NCI-H748 (cell line): Measurements from ENCODE around the gene HECTD4.
"Not testable (repeated sequence)": the region's sequence is repeated elsewhere in the genome, so short reads cannot be mapped to it uniquely, and the experiment has no call there.

Experiments
- DNase-seq: peaks from one replicate; lab custom pipeline; 2025; ENCODE audit not compliant: unreplicated experiment; lab: John Stamatoyannopoulos, UW

HECTD4 gene

GRCh38 chr12:112406519-112407488, 24.6 kb upstream of the HECTD4 start:
- no peak for DNase-seq

- DNase-seq = no peak
Observed at GRCh38 chr12:112401903-112402498, 19.8 kb upstream of the HECTD4 start.

DNA sequence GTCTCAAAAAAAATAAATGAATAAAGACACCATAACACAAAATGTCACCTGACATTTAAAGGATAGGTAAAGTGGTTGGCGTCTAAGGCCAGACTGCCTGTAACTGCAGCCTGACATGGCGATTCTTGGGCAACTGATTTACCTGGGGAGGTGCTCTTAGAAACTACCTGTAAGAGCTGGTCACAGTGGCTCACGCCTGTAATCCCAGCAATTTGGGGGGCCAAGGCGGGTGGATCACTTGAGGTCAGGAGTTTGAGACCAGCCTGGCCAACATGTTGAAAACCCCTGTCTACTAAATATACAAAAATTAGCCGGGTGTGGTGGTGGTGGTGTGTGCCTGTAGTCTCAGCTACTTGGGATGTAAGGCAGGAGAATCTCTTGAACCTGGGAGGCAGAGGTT, 18.8 kb upstream of the HECTD4 start:
- DNase-seq = no peak

GRCh38 chr12:112393328-112393727, 11.1 kb upstream of the HECTD4 start:
- peak; percentile 5 for DNase-seq

DNA sequence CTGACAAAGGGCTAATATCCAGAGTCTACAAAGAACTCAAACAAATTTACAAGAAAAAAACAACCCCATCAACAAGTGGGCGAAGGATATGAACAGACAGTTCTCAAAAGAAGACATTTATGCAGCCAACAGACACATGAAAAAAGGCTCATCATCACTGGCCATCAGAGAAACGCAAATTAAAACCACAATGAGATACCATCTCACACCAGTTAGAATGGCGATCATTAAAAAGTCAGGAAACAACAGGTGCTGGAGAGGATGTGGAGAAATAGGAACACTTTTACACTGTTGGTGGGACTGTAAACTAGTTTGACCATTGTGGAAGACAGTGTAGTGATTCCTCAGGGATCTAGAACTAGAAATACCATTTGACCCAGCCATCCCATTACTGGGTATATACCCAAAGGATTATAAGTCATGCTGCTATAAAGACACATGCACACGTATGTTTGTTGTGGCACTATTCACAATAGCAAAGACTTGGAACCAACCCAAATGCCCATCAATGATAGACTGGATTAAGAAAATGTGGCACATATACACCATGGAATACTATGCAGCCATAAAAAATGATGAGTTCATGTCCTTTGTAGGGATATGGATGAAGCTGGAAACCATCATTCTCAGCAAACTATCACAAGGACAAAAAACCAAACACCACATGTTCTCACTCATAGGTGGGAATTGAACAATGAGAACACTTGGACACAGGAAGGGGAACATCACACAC, 7.9 kb upstream of the HECTD4 start:
- DNase-seq = not testable (repeated sequence)

DNA sequence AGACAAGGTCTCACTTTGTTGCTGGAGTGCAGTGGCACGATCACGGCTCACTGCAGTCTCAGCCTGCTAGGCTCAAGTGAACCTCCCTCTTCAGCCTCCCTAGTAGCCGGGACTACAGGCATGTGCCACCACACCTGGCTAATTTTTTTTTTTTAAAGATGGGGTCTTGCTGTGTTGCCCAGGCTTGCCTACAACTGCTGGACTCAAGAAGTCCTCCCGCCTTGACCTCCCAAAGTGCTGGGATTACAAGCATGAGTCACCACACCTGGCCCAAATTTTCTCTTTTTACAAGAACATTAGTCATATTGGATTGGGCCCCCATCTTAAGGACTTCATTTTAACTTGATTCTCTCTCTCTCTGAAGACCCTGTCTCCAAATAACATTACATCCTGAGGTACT, 7.0 kb upstream of the HECTD4 start:
- no peak for DNase-seq

GRCh38 chr12:112386726-112387125, 4.5 kb upstream of the HECTD4 start:
- DNase-seq = no peak

DNA sequence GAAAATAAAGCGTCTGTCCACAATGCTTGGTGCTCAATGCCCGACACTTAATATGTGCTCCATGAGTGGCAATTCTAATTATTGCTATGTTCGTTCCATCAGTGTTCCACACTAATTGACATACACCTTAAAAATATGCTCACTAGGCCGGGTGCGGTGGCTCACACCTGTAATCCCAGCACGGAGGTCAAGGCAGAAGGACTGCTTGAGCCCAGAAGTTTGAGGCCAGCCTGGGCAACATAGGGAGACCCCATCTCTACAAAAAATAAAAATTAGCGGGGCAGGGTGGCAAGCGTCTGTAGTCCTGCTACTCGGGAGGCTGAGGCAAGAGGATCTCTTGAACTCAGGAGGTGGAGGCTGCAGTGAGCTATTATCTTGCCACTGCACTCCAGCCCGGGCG, 635 bp upstream of the HECTD4 start:
- DNase-seq = no peak

- DNase-seq = peak; percentile 66
Observed at GRCh38 chr12:112381406-112381882, 787 bp downstream of the HECTD4 start.

DNA sequence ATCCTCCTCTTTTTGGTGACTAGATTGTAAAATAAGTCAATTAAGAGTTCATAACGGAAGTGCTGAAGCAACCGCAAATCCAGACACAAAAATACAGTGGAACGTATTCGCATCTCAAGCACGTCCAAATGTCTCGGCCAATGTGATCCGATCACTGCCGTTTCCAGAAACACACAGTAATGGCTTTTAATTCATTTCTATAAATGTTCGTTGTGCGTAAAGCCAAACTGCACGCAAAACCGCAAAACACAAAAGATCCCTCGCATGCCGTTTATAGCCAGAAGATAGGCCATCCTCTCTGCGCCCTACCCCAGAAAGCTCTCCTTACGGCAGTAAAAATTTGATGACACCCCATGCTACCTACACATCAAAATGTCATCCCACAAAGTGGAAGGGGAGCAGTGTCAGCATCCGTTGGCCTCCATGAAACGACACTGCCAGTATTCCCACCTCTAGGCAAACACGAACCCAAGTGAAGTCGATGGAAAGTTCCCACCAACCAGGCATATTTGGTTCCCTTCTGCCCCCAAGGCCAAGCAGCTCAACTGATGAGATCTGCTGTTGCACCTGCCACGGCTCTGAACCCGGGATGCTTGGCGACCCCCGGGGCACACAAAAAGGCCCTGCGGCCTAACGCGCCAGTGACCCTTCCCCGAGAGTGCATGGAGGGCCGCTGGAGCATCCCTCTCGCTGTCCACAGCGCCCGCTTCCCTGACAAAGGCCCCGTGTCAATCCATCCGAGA, 1.4 kb downstream of the HECTD4 start:
- peak; percentile 59 for DNase-seq

- peak; percentile 74 for DNase-seq
Observed at GRCh38 chr12:112375105-112375504, 7.1 kb downstream of the HECTD4 start.

DNA sequence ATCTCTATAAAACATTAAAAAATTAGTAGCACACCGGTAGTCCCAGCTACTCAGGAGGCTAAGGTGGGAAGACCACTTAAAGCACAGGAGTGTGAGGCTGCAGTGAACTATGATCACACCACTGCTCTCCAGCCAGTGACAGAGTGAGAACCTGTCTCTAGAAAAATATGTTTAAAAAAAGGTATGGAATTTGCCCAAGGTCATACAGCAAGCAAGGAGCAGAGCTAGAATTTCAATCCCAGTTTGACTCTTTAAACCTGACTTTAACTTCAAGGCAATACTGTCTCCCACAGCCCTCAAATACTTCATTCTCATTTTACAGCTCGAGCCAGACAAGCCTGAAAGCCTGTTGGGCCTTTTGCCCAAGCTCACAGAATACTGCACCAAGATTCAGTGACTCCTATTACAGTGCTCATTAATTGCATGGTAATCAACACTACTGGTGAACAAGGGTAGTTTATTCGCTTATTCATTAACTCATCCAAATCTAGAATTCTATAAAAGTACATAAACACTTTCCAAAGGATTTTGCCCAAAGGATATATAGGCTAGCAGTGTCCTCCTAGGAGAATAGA, 8.0 kb downstream of the HECTD4 start:
- DNase-seq = no peak

- peak; percentile 16 for DNase-seq
Observed at GRCh38 chr12:112370868-112371510, 11.2 kb downstream of the HECTD4 start.

GRCh38 chr12:112370199-112370598, 12.0 kb downstream of the HECTD4 start:
- no peak for DNase-seq

DNA sequence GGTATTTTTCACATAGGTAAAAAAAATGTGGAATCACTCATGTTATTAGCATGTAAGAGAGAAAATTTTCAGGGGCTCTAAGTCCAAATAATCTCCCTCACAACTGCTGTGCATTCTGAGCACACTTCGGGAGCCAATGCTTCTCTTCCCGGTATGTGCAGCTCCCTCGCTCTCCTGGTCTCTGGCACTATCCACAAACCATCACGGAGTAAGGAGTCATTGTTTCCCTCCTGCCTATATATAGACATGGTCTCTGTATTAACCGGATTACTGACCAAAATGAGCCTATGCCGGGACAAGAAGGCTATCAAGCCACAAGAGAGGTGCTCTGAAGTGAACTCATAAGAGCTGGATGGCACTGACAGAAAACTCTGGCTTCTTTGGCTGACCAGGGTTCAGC, 13.4 kb downstream of the HECTD4 start:
- DNase-seq = no peak

DNA sequence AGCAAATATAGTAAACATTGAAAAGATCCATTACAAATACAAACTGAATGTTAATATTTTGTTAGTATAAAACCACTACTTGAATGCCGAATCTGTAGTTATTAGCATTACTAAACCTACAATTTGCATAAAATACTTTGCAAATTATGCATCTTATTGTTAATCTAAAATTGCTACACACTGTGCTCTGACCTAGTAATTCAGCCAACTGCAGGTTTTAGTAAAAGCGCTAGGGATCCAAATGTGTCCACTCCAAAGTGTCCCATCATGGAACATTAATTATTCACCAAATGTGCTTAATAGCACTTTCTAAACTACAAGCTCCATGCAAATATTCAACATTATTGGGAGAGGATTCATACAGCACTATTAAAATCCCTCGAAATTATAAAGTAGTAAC, 14.3 kb downstream of the HECTD4 start:
- DNase-seq = no peak

DNA sequence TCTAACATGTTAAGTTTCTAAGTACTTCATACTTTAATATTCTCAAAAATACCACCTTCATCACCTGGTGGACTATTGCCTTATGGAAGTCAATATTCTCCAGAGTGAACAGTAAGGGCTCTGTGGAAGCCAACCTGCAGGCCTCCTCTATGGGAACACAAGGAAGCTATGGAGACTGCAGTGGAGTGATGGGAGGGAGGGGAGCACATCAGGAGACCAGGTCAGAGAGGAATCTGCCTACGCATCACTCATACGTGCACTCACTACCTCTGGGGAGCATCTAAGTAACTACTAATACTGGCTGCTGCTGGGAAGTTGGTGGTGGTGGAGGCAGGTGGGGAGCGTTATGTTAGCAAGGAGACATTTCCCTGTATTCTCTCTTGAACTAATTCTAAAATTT, 19.9 kb downstream of the HECTD4 start:
- no peak for DNase-seq

- DNase-seq = no peak
Observed at GRCh38 chr12:112361271-112361670, 21.0 kb downstream of the HECTD4 start.

- no peak for DNase-seq
Observed at GRCh38 chr12:112359290-112359689, 22.9 kb downstream of the HECTD4 start.

DNA sequence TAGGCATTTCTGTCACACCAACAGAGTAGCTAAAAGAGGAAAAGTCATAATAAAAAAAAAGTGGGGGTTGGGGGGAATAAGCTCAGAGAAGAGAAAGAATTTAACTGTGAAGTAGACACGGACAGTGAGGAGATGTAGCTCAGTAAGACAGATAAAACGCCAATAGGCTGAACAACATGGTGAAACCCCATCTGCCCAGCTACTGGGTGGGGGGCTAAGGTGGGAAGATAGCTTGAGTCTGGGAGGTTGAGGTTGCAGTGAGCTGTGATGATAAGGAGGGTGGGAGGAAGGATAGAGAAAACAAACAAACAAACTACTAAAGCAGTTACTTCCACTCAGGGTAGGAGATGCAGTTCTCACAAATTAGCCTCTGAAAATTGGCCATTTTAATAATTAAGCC, 25.0 kb downstream of the HECTD4 start:
- no peak for DNase-seq
